HepG2 (cell line): Measurements from ENCODE around the gene PRXL2A. TPM values are rescaled to one million over a fixed set of nuclear protein-coding genes. Genes with fewer than 3 reads are reported as not detected.
A peak's percentile ranks its signal among the peaks of the same experiment; 100 is the strongest.

Experiments used
- ATAC-seq: fragments of 200-7000 bp; cut with Tn5 transposase; 3 replicates; pipeline ENCODE4 v1.9.1; 2020; ENCODE audit warnings: mild to moderate bottlenecking, moderate library complexity
- BruUV-seq: library from RNA; stranded (reverse); fragments of 400-500 nt; replicated peaks from 2 replicates; lab custom pipeline; 2021; lab: Mats Ljungman, UMichigan
- CTCF ChIA-PET: fragments of 300-600 bp; formaldehyde crosslinking; extraction: SDS; loops from one replicate; lab custom pipeline; 2021; ENCODE audit warnings: low total read pairs, inconsistent platforms, low intra/inter-chr PET ratio; lab: Yijun Ruan, JAX
- POLR2A ChIA-PET: fragments of 350-600 bp; sonication (Branson Sonifier 250); formaldehyde crosslinking; loops from one replicate; lab custom pipeline; 2020; ENCODE audit warnings: antibody characterized with exemption, inconsistent platforms; lab: Yijun Ruan, JAX
- DNase-seq: peaks from one replicate; pipeline ENCODE4 v3.0.0-alpha.2; 2015; ENCODE audit warnings: low spot score
- FAIRE-seq: peaks from 3 replicates; lab custom pipeline; 2011; peaks lifted over from hg19 to GRCh38; lab: Jason Lieb, UNC
- H2AFZ ChIP-seq: one replicate; pipeline ENCODE4 v1.6.1; 2011; ENCODE audit warnings: low read length, inconsistent platforms
- H3K27ac ChIP-seq: fragments of 300-600 bp; 3 replicates; pipeline ENCODE4 v1.8.0; 2011; ENCODE audit warnings: mixed run types, mild to moderate bottlenecking, mixed read lengths, low read length, inconsistent platforms; ENCODE audit not compliant: insufficient read depth; ENCODE audit errors: extremely low read length
- H3K27me3 ChIP-seq, 2 experiments: fragments of 200-600 bp in 1 of 2; 2 replicates in 1 of 2; 3 replicates in 1 of 2; pipeline versions ENCODE4 v1.6.0 to v1.8.0; 2011; ENCODE audit warnings: low read length in 2 of 2, mild to moderate bottlenecking in 2 of 2, moderate library complexity in 2 of 2, inconsistent platforms in 1 of 2; ENCODE audit not compliant: insufficient read depth in 2 of 2, control insufficient read depth in 1 of 2
- H3K36me3 ChIP-seq, 2 experiments: fragments of 200-600 bp in 1 of 2; replicated peaks in 1 of 2; 2 replicates in 1 of 2; 3 replicates in 1 of 2; pipeline versions ENCODE4 v1.5.1 to v1.8.0; 2011; ENCODE audit warnings: low read length in 2 of 2, inconsistent platforms in 1 of 2; ENCODE audit not compliant: insufficient read depth in 2 of 2, control insufficient read depth in 1 of 2
- H3K4me1 ChIP-seq: 2 replicates; pipeline ENCODE4 v1.5.1; 2012; ENCODE audit warnings: low read length, inconsistent platforms; ENCODE audit not compliant: insufficient read depth
- H3K4me2 ChIP-seq: 2 replicates; pipeline ENCODE4 v1.6.0; 2011; ENCODE audit warnings: low read depth, low read length, inconsistent platforms
- H3K4me3 ChIP-seq, 3 experiments: fragments of 200-600 bp in 1 of 3; sonication (generic), shearing (Covaris generic) in 1 of 3; replicated peaks in 1 of 3; 2 replicates each; pipeline ENCODE4 v1.5.1; 2011 to 2016; ENCODE audit warnings: low read length in 3 of 3, inconsistent platforms in 2 of 3, low read depth in 2 of 3, mild to moderate bottlenecking in 2 of 3, control low read depth in 1 of 3, mixed read lengths in 1 of 3; ENCODE audit not compliant: insufficient read depth in 1 of 3
- H3K79me2 ChIP-seq: one replicate; pipeline ENCODE4 v1.6.1; 2011; ENCODE audit warnings: low read length, inconsistent platforms; ENCODE audit not compliant: insufficient read depth
- H3K9ac ChIP-seq: 2 replicates; pipeline ENCODE4 v1.6.0; 2011; ENCODE audit warnings: mild to moderate bottlenecking, low read depth, low read length, inconsistent platforms; ENCODE audit not compliant: insufficient read depth
- H3K9me3 ChIP-seq: 2 replicates; pipeline ENCODE4 v1.5.1; 2012; ENCODE audit warnings: mild to moderate bottlenecking, low read length
- H4K20me1 ChIP-seq: 2 replicates; pipeline ENCODE4 v1.6.0; 2011; ENCODE audit warnings: inconsistent platforms, mild to moderate bottlenecking, low read length, moderate library complexity; ENCODE audit not compliant: insufficient read depth
- CENPT ChIP-seq: sonication (generic); formaldehyde crosslinking; IDR thresholded peaks from 2 replicates; pipeline ENCODE4 v1.8.0; 2022; ENCODE audit warnings: low read depth, mild to moderate bottlenecking, moderate library complexity, missing genetic modification reagents
- ELF1 ChIP-seq: sonication (generic); formaldehyde crosslinking; IDR thresholded peaks from 2 replicates; pipeline ENCODE4 v1.4.0; 2020; ENCODE audit warnings: missing genetic modification reagents
- ELF3 ChIP-seq: IDR thresholded peaks from 2 replicates; pipeline ENCODE4 v1.6.1; 2016; ENCODE audit warnings: missing genetic modification reagents, missing compliant biosample characterization
- FOXJ3 ChIP-seq: sonication (generic); formaldehyde crosslinking; IDR thresholded peaks from 2 replicates; pipeline ENCODE4 v1.4.0; 2020; ENCODE audit warnings: missing genetic modification reagents, mild to moderate bottlenecking, borderline replicate concordance
- HMG20B ChIP-seq: conservative IDR thresholded peaks from 2 replicates; pipeline ENCODE4 v1.6.1; 2016; ENCODE audit warnings: missing genetic modification reagents, missing compliant biosample characterization
- MED1 ChIP-seq: sonication (generic); formaldehyde crosslinking; IDR thresholded peaks from 2 replicates; pipeline ENCODE4 v1.4.0; 2020; ENCODE audit warnings: missing genetic modification reagents
- SIN3A ChIP-seq: IDR thresholded peaks from 2 replicates; pipeline ENCODE4 v1.6.1; 2011; ENCODE audit warnings: low read depth, mild to moderate bottlenecking, control low read depth, low read length, borderline replicate concordance
- ZFP90 ChIP-seq: sonication (generic); formaldehyde crosslinking; IDR thresholded peaks from 2 replicates; pipeline ENCODE4 v1.8.0; 2022; ENCODE audit warnings: missing genetic modification reagents, mild to moderate bottlenecking, inconsistent platforms, borderline replicate concordance
- ZNF232 ChIP-seq: sonication (generic); formaldehyde crosslinking; IDR thresholded peaks from 2 replicates; pipeline ENCODE4 v1.4.0; 2020; ENCODE audit warnings: missing genetic modification reagents, borderline replicate concordance
- ZNF343 ChIP-seq: sonication (generic); formaldehyde crosslinking; IDR thresholded peaks from 2 replicates; pipeline ENCODE4 v1.4.0; 2020; ENCODE audit warnings: mild to moderate bottlenecking, missing genetic modification reagents
- ZNF574 ChIP-seq: sonication (generic); formaldehyde crosslinking; IDR thresholded peaks from 2 replicates; pipeline ENCODE4 v1.4.0; 2020; ENCODE audit warnings: missing genetic modification reagents
- ZNF713 ChIP-seq: sonication (generic); formaldehyde crosslinking; IDR thresholded peaks from 2 replicates; pipeline ENCODE4 v1.4.0; 2020; ENCODE audit warnings: mild to moderate bottlenecking, missing genetic modification reagents
- ZSCAN20 ChIP-seq: sonication (generic); formaldehyde crosslinking; IDR thresholded peaks from 2 replicates; pipeline ENCODE4 v1.4.0; 2020; ENCODE audit warnings: missing genetic modification reagents, mild to moderate bottlenecking, borderline replicate concordance
- ZSCAN25 ChIP-seq: sonication (generic); formaldehyde crosslinking; IDR thresholded peaks from 2 replicates; pipeline ENCODE4 v1.8.0; 2022; ENCODE audit warnings: mild to moderate bottlenecking, missing genetic modification reagents
- WGBS: methylation state at CpG from one replicate; pipeline ENCODE4 v1.1.6; 2017; ENCODE audit warnings: low lambda C conversion rate; 5-methylcytosine and 5-hydroxymethylcytosine counted together
- in situ Hi-C: cut with HindIII; loops from 2 replicates; pipeline ENCODE4 v1.10.0; 2017; ENCODE audit warnings: low pct_unique_long_range_greater_than_20kb; ENCODE audit not compliant: extremely low pct_ligation_motif_present
- intact Hi-C: fragments of 100-400 bp; cut with micrococcal nuclease; formaldehyde crosslinking; loops from one replicate; pipeline ENCODE4 v1.10.0; 2022; ENCODE audit not compliant: unreplicated experiment
- polyA plus RNA-seq, 8 experiments: library from polyadenylated mRNA; depleted of rRNA in 3 of 8; stranded (reverse) in 7 of 8; unstranded in 1 of 8; fragments of >200 nt; fragmentation: Illumina TruSeq in 4 of 8; extraction: Trizol in 4 of 8; gene quantifications; 2 replicates each; pipeline versions ENCODE4 v1.2.1 to v1.2.3, GENCODE V29; 2011 to 2016; ENCODE audit warnings: low read depth in 4 of 8, missing spikeins in 1 of 8, mixed read lengths in 1 of 8; ENCODE audit not compliant: insufficient read depth in 1 of 8
- total RNA-seq, 5 experiments: library from RNA; depleted of rRNA; stranded (reverse); fragments of >200 nt; fragmentation: Illumina TruSeq; extraction: Trizol; gene quantifications; 2 replicates each; pipeline ENCODE4 v1.2.3, GENCODE V29; 2016; ENCODE audit warnings: low read depth in 1 of 5
- TF ChIP-seq, protein P1 (sequence below): sonication (generic); formaldehyde crosslinking; IDR thresholded peaks from 2 replicates; pipeline ENCODE4 v1.4.0; 2020; ENCODE audit warnings: mild to moderate bottlenecking, missing genetic modification reagents
- TF ChIP-seq, protein P2 (sequence below): IDR thresholded peaks from 2 replicates; pipeline ENCODE4 v1.4.0; 2020; ENCODE audit warnings: mild to moderate bottlenecking, missing genetic modification reagents

PRXL2A gene
- total and polyA plus RNA-seq, 2 of the 13 experiments (the other 11 are each of a cell fraction or from before 2014, with no cell fraction given) = 43.9 to 79.9 TPM

DNA sequence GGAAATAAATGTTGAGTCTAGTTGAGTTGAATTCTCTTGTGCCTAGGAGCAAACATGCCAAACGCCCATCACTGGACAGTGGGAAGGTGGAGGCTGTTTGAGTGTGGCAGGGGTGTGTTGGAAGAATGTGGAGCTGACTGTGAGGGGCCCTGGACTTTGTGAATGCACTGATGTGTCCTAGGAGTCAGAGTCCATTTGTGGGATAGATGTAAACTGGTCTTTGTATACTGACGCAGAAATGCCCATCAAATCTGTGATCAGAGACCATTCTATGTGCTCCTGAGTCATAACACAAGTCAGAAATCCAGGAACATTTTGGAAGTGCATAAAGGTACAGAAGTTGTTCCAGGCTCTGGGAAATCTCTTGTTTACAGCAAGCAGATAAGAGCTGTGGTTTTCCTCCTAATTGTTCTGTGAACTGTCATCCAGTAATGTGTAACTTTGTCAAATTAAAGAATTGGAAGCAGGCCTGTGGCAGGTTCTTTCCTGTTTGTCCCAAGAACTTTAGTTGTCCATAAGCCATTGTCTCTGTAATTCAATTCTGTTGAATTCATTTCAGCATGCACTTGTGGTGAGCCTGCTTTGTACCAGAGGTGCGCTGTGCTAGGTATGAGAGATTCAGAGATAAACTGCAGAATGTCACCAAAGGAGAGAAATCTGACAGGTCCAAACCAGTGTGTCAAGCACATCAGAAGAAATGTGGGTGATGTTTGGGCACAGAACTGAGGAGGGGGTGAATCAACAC, 7.6 kb downstream of the PRXL2A start:
- Histone ChIP-seq H4K20me1 (peaks cover 5% of the 10 kb centered on the region; the same call in 1 of the 2 replicates), H3K4me2 (peak overlapping the region; percentile 66), H3K36me3 (peaks cover 5 to 8% of the 10 kb centered on the region in 2 experiments), H2AFZ (no peak overlapping the region), H3K27ac (peak overlapping the region; percentile 72), H3K9me3 (no peaks in the 10 kb centered on the region), H3K9ac (no peak overlapping the region; the same call in 1 of the 2 replicates), H3K4me3 (no peak overlapping the region), H3K79me2 (peaks cover 71% of the 10 kb centered on the region), H3K27me3 (no peaks in the 10 kb centered on the region), H3K4me1 (peaks cover 62% of the 10 kb centered on the region)
- no TSS peak for BruUV-seq
- in situ Hi-C loops (no loop called here), intact Hi-C loops (no loop called here)
- POLR2A ChIA-PET = interaction anchor here (0.6 to 1.1 kb wide), 4 partner anchors 8 to 84 kb away, joined by 3 to 4 read pairs (median 4); partner anchors contain the start of gene PRXL2A
- FAIRE-seq (peak; percentile 85), DNase-seq (peak; percentile 80), ATAC-seq (peak; percentile 78)
- 32% methylated on average over 3 of the region's 3 CpGs for WGBS
- CTCF ChIA-PET = no interaction called here
- TF ChIP-seq MED1 (CRISPR knock-in tag) = peak; percentile 81
- TF ChIP-seq, protein P1, sequence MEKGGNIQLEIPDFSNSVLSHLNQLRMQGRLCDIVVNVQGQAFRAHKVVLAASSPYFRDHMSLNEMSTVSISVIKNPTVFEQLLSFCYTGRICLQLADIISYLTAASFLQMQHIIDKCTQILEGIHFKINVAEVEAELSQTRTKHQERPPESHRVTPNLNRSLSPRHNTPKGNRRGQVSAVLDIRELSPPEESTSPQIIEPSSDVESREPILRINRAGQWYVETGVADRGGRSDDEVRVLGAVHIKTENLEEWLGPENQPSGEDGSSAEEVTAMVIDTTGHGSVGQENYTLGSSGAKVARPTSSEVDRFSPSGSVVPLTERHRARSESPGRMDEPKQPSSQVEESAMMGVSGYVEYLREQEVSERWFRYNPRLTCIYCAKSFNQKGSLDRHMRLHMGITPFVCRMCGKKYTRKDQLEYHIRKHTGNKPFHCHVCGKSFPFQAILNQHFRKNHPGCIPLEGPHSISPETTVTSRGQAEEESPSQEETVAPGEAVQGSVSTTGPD (CRISPR knock-in tag) = no peak
- no peak for TF ChIP-seq HMG20B
- no peak for TF ChIP-seq ELF1 (CRISPR knock-in tag)
- no peak for TF ChIP-seq CENPT (CRISPR knock-in tag)
- TF ChIP-seq, protein P2, sequence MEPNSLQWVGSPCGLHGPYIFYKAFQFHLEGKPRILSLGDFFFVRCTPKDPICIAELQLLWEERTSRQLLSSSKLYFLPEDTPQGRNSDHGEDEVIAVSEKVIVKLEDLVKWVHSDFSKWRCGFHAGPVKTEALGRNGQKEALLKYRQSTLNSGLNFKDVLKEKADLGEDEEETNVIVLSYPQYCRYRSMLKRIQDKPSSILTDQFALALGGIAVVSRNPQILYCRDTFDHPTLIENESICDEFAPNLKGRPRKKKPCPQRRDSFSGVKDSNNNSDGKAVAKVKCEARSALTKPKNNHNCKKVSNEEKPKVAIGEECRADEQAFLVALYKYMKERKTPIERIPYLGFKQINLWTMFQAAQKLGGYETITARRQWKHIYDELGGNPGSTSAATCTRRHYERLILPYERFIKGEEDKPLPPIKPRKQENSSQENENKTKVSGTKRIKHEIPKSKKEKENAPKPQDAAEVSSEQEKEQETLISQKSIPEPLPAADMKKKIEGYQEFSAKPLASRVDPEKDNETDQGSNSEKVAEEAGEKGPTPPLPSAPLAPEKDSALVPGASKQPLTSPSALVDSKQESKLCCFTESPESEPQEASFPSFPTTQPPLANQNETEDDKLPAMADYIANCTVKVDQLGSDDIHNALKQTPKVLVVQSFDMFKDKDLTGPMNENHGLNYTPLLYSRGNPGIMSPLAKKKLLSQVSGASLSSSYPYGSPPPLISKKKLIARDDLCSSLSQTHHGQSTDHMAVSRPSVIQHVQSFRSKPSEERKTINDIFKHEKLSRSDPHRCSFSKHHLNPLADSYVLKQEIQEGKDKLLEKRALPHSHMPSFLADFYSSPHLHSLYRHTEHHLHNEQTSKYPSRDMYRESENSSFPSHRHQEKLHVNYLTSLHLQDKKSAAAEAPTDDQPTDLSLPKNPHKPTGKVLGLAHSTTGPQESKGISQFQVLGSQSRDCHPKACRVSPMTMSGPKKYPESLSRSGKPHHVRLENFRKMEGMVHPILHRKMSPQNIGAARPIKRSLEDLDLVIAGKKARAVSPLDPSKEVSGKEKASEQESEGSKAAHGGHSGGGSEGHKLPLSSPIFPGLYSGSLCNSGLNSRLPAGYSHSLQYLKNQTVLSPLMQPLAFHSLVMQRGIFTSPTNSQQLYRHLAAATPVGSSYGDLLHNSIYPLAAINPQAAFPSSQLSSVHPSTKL = peak; percentile 57
- no peak for TF ChIP-seq ZNF343 (CRISPR knock-in tag)
- no peak for TF ChIP-seq ZNF713 (CRISPR knock-in tag)
- TF ChIP-seq ZSCAN25 (CRISPR knock-in tag) = peak; percentile 95
- TF ChIP-seq ELF3 (CRISPR knock-in tag) = peak; percentile 47; the same call in 1 of the 2 replicates
- peak; percentile 66; the same call in 1 of the 2 replicates for TF ChIP-seq ZNF232 (CRISPR knock-in tag)
- no peak for TF ChIP-seq ZSCAN20 (CRISPR knock-in tag)
- peak; percentile 46; the same call in 1 of the 2 replicates for TF ChIP-seq ZFP90 (CRISPR knock-in tag)
- peak; percentile 45; the same call in 1 of the 2 replicates for TF ChIP-seq ZNF574 (CRISPR knock-in tag)
- TF ChIP-seq SIN3A = 0 out of 2 replicates have a peak, but pooled peaks have one; percentile 37
- 0 out of 2 replicates have a peak, but pooled peaks have one; percentile 46 for TF ChIP-seq FOXJ3
